ENCODE data around the gene PLXNA1. TPM values are rescaled to one million over a fixed set of nuclear protein-coding genes. Genes with fewer than 3 reads are reported as not detected.

PLXNA1 gene
- total and polyA plus RNA-seq, 12 donors = 14.3 to 29.7 (median 24.1) TPM

- peak in 2 of 8 donors; percentile 13 to 32 for ATAC-seq
- intact Hi-C loops (cut with DNase I) = no loop called here
Observed at GRCh38 chr3:126947429-126947828, 35.5 kb upstream of the PLXNA1 start.

DNA sequence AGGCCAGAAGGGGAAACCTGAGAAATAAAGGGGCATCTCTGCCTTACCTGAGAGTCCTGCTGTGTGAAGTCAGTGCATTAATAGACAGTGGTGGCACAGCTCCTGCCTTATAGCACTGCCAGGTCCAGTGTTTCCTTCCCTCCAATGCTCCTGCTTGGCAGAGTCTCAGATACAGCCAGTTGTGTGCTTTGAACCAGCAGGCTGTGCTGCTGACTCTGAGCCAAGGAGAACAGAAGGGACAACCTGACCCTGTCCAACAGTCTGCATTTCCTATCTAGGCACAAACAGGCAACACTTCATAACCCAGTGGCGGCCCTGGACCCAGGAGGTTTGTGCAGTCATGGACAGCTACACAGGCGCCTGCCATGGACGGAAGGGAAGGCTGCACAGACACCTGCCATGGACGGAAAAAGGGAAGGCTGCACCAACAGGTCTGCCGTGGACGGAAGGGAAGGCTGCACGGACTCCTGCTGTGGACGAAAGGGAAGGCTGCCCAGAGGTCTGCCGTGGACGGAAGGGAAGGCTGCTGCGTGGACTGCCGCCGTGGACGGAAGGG, 33.9 kb upstream of the PLXNA1 start:
- Histone ChIP-seq H3K4me1 (peaks cover 0 to 20% (median 8%) of the 10 kb centered on the region in 9 donors), H3K27ac (no peak overlapping the region), H3K27me3 (no peaks in the 10 kb centered on the region), H3K4me3 (no peak overlapping the region), H3K9me3 (no peaks in the 10 kb centered on the region), H3K36me3 (no peaks in the 10 kb centered on the region)
- 80 to 82% methylated on average over 14 of the region's 14 CpGs for WGBS, 2 donors
- no peak for TF ChIP-seq CTCF (IDR thresholded peaks at IDR 0.05)
- intact Hi-C loops (cut with DNase I) = no loop called here
- ATAC-seq (peak; percentile 63 to 94 (median 80)), DNase-seq (peak in 1 of 2 donors; percentile 49)

More at GRCh38 chr3:126947429-126947828, 35.5 kb upstream of the PLXNA1 start:
- 75% methylated on average over 8 of the region's 8 CpGs for WGBS, 2 donors
- H3K27ac ChIP-seq = no peak overlapping the region
- no peak overlapping the region for H3K4me3 ChIP-seq
- H3K27me3 ChIP-seq = no peaks in the 10 kb centered on the region
- H3K36me3 ChIP-seq = no peaks in the 10 kb centered on the region
- H3K9me3 ChIP-seq = no peaks in the 10 kb centered on the region
- TF ChIP-seq CTCF (IDR thresholded peaks at IDR 0.05) = no peak
- DNase-seq = no peak
- H3K4me1 ChIP-seq = peaks cover 0 to 20% (median 8%) of the 10 kb centered on the region in 9 donors

GRCh38 chr3:126951561-126951960, 31.4 kb upstream of the PLXNA1 start:
- no peak for ATAC-seq
- no peak for TF ChIP-seq CTCF (IDR thresholded peaks at IDR 0.05)

DNA sequence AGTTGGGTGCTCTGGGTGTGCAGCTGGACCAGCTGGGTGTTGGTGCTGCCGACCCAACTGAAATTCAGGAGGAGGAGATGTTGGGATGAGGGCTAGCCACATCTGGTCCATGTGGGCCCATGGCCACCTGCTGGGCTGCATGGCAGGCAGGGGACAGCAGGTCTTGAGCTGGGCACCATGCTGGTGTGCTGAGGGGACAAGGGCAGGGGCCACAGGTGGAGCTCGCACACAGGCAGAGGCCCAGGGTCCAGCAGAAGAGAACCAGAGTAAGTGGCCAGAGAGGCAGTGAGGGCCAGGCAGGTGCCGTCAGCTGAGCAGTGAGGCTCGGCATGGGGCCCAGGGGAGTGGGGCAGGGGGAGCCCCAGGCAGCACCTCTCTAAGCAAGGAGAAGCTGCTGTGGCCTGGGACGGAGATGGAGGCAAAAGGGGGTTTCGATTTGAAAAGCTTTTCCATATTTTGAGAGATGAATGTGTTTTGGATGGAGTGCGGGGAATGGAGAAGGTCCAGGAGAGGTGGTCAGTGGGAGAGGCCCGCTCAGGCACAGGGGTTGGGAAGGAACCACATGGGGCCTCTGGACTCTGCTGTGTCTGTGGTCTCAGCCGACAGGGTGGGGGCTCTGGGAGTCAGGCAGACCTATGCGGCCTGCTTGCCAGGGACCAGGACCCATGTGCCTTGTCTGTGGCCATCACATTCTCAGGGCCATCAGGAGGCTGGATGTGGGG, 30.5 kb upstream of the PLXNA1 start:
- H3K4me3 ChIP-seq = no peak overlapping the region
- peaks cover 0 to 20% (median 8%) of the 10 kb centered on the region in 9 donors for H3K4me1 ChIP-seq
- H3K36me3 ChIP-seq = no peaks in the 10 kb centered on the region
- no peaks in the 10 kb centered on the region for H3K27me3 ChIP-seq
- 97 to 98% methylated on average over 10 of the region's 10 CpGs for WGBS, 2 donors
- H3K27ac ChIP-seq = no peak overlapping the region
- DNase-seq = no peak
- ATAC-seq = no peak
- no peaks in the 10 kb centered on the region for H3K9me3 ChIP-seq
- no peak for TF ChIP-seq CTCF (IDR thresholded peaks at IDR 0.05)
- intact Hi-C loops (cut with DNase I) = no loop called here

More at GRCh38 chr3:126951561-126951960, 31.4 kb upstream of the PLXNA1 start:
- Histone ChIP-seq H3K4me1 (peaks cover 0 to 20% (median 8%) of the 10 kb centered on the region in 9 donors), H3K4me3 (no peak overlapping the region), H3K27ac (no peak overlapping the region), H3K36me3 (no peaks in the 10 kb centered on the region), H3K9me3 (no peaks in the 10 kb centered on the region), H3K27me3 (no peaks in the 10 kb centered on the region)
- DNase-seq = no peak
- WGBS, 2 donors = 98% methylated on average over 5 of the region's 5 CpGs
- intact Hi-C loops (cut with DNase I) = no loop called here

Measured in heart right ventricle (tissue), 16 donors.